ENCODE data around the gene ZNF85.
A peak's percentile ranks its signal among the peaks of the same experiment; 100 is the strongest.
"Not testable (repeated sequence)": the region's sequence is repeated elsewhere in the genome, so short reads cannot be mapped to it uniquely, and the experiment has no call there.

Gene ZNF85

GRCh38 chr19:20923077-20923871, at the start of gene ZNF85:
Gene ZNF85, plus strand, starts transcription at chr19:20923251. Its CDS starts 150 bp downstream, at chr19:20923401.
- peak; percentile 30 for DNase-seq

- no peak for DNase-seq
Observed at GRCh38 chr19:20879501-20879900, 43.5 kb upstream of the ZNF85 start.

- no peak for DNase-seq
Observed at GRCh38 chr19:20912973-20913372, 10.1 kb upstream of the ZNF85 start.

- DNase-seq: no peak
Observed at GRCh38 chr19:20925481-20925880, 2.4 kb downstream of the ZNF85 start.

- no peak for DNase-seq
Observed at GRCh38 chr19:20926796-20927195, 3.7 kb downstream of the ZNF85 start.

GRCh38 chr19:20928371-20928770, 5.3 kb downstream of the ZNF85 start:
- no peak for DNase-seq

- DNase-seq: not testable (repeated sequence)
Observed at GRCh38 chr19:20936322-20936947, 13.4 kb downstream of the ZNF85 start.

- not testable (repeated sequence) for DNase-seq
Observed at GRCh38 chr19:20952561-20953095, 29.6 kb downstream of the ZNF85 start.

- DNase-seq: no peak
Observed at GRCh38 chr19:20964798-20965197, 41.7 kb downstream of the ZNF85 start.

GRCh38 chr19:20968092-20968491, 45.0 kb downstream of the ZNF85 start:
- DNase-seq: no peak

GRCh38 chr19:20969498-20969897, 46.4 kb downstream of the ZNF85 start:
- DNase-seq: no peak

GRCh38 chr19:20969898-20970297, 46.8 kb downstream of the ZNF85 start:
- DNase-seq: no peak

GRCh38 chr19:20992788-20993187, 69.7 kb downstream of the ZNF85 start:
- not testable (repeated sequence) for DNase-seq

GRCh38 chr19:20999731-21000352, 76.8 kb downstream of the ZNF85 start:
- DNase-seq: peak; percentile 8
